GM19193 (cell line): Measurements from ENCODE around the gene FASTKD2.

ENCODE experiments used
- POLR2A ChIP-seq: IDR thresholded peaks from 4 replicates; pipeline ENCODE4 v1.6.1; 2011; ENCODE audit not compliant: insufficient read depth, insufficient read length; ENCODE audit errors: extremely low read depth

Gene FASTKD2

GRCh38 chr2:206765242-206766056 is at the start of gene FASTKD2, which contains the start of gene MDH1B:
FASTKD2 (plus strand) TSS chr2:206765606; CDS start chr2:206766694, 1,088 bp downstream.
MDH1B (minus strand) TSS chr2:206765328; CDS start chr2:206765271, 57 bp downstream.
- peak; percentile 81 for TF ChIP-seq POLR2A

DNA sequence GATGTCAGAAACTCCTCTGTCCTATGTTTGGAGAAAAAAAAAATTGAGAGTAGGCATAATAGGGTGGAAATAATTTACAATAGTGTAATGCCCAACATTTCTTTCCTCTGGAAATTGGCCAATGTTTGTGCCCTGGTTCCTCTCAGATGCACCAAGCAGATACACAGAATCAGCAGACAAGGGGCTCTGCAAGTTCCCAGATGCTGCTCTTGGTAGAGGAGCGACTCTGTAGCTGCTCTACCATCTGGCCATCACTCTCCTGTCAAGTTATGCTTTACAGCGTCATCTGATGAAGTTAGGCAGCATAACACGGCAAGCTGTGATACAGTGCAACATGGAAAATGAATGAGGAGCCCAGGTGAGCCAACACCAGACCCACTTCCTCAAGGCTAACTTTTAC is 48.8 kb upstream of the FASTKD2 start:
- TF ChIP-seq POLR2A: no peak

- no peak for TF ChIP-seq POLR2A
Measured at GRCh38 chr2:206718296-206718695, 47.1 kb upstream of the FASTKD2 start, which contains the start of gene DYTN. DYTN (minus strand) TSS chr2:206718396; CDS start chr2:206718279, 117 bp downstream.

DNA sequence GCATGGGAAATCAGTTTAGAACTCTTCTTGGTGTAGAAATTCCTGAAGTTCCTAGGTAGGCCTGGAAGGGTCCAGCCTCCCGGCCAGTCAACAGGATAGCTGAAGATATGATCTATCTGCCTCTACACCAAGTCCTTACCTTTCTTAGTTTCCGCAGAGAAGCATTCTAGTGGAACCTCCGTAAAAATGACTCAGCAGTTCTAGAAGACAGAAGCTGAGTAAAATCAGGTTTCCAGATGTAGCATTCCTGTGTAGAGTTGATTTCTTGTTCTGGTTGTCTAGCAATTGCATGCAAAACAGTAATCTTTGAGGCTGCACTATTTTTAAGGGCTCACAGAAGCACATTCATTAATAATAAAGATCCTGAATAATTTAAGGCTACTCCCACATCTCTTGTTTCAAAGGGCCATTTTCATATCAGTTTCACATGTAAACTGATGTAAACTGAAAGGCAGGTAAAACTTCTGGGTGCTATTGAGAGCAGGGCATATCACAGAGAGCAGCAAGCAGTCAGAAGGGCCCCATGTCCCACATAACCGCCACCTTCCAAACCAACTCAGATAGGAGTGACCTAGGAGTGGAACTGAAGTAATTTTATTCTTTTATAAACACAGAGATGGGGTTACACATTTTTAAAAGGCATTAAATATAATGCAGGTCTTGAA is 44.0 kb upstream of the FASTKD2 start:
- TF ChIP-seq POLR2A: no peak

- no peak for TF ChIP-seq POLR2A
Measured at GRCh38 chr2:206723288-206723687, 42.1 kb upstream of the FASTKD2 start.

- TF ChIP-seq POLR2A: no peak
Measured at GRCh38 chr2:206727287-206727686, 38.1 kb upstream of the FASTKD2 start.

DNA sequence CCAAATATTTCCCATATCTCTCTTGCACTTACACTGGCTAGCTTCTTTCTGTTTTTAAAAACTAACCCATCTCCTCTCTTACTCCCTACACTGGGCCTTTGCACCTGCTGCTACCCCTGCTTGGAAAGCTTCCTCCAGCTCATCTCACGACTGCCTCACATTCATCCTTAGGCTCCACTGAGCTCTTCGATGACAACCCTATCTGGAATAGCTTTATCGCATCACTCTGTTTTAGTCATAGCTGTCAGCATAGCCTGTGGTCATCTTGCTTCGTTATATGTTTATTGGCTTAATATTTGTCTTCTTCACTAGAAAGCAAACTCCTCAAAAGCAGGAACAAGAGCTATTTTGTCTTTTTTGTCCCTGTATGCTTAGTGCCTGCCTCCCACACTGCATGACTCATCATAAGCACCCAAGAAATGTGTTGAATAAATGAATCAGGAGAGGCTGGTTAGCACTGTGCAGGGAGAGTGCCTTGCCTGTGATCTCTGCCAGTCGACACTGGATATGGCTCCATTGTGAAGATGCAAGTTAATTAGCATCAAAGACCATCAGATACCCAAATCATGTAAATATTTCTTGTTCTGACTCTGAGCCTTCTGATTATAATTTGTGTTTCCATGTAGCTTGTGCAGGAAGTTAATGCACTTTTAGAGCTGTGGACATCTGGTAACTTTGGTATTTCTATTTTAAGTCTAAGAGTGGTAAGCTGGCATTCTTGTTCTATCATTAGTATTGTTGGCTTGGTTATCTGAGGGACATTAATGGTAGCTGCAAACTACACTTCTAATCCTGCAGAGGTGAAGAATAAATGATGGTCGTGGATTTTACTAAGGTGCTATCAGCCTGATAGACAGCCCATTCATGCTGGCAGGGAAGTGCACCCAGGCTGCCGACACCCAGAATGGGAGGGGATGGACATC is 36.9 kb upstream of the FASTKD2 start:
- no peak for TF ChIP-seq POLR2A

GRCh38 chr2:206733341-206733740 is 32.1 kb upstream of the FASTKD2 start:
- no peak for TF ChIP-seq POLR2A

DNA sequence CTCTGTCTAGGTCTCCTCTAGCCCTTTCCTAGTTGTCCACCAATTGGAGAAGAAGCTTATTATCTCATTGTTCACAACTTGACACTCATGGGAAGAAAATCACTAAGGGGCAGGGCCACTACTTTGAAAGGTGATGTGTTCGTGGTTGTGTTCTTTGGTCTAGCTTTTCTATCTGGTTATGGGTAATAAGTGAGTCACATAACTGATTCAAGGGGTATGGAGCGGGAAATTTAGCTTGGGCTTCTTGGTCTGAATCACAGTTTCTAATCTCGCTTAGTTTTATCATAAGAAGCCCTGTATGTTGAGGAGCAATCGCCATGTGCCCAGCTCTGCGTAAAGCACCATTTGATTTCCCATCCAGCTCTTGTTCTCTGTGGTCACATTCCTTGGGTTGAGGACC is 28.5 kb upstream of the FASTKD2 start:
- TF ChIP-seq POLR2A: no peak

DNA sequence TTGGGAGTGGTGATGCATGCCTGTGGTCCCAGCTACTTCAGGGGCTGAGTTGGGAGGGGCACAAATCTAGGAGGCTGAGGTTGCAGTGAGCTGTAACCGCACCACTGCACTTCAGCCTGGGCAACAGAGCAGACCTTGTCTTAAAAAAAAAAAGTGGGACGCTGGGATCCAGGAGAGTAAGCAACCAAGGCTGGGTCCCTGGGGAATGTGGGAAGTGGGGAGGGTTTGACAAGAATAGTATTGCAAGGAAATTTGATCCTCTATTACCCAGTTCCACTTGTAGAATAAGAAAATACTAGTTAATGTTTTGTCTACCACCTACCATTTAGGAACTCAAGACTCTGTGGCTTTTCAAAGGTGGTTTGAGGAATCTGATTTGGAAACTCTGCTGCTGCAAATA is 26.1 kb upstream of the FASTKD2 start:
- TF ChIP-seq POLR2A: no peak

GRCh38 chr2:206740800-206741199 is 24.6 kb upstream of the FASTKD2 start:
- TF ChIP-seq POLR2A: no peak

GRCh38 chr2:206756816-206757215 is 8.6 kb upstream of the FASTKD2 start:
- TF ChIP-seq POLR2A: no peak

GRCh38 chr2:206764673-206765241 is 649 bp upstream of the FASTKD2 start:
- TF ChIP-seq POLR2A: no peak
